ENCODE data around the gene POLA1. TPM values are rescaled to one million over a fixed set of nuclear protein-coding genes. Genes with fewer than 3 reads are reported as not detected.
A peak's percentile ranks its signal among the peaks of the same experiment; 100 is the strongest.

The POLA1 gene
- total RNA-seq, 2 donors from 2014 or later = 24.4 to 53.6 TPM

- H3K27me3 ChIP-seq (ENCODE audit: control insufficient read depth, insufficient read depth, low read length, poor library complexity, severe bottlenecking) = no peaks in the 10 kb centered on the region
- Mint-ChIP-seq H3K27ac (peak overlapping the region; percentile 62), H3K9me3 (no peaks in the 10 kb centered on the region), H3K36me3 (ENCODE audit: low read depth) (peaks cover 66% of the 10 kb centered on the region), H3K27me3 (ENCODE audit: insufficient read depth) (no peaks in the 10 kb centered on the region), H3K4me1 (peaks cover 38% of the 10 kb centered on the region), H3K4me3 (no peak overlapping the region)
- H3K36me3 ChIP-seq (ENCODE audit: control insufficient read depth, insufficient read depth, low read length) = peaks cover 49% of the 10 kb centered on the region
- no peak overlapping the region for H3K9ac ChIP-seq (ENCODE audit: extremely low read depth, low read length, poor library complexity, severe bottlenecking)
- TF ChIP-seq, protein P1, sequence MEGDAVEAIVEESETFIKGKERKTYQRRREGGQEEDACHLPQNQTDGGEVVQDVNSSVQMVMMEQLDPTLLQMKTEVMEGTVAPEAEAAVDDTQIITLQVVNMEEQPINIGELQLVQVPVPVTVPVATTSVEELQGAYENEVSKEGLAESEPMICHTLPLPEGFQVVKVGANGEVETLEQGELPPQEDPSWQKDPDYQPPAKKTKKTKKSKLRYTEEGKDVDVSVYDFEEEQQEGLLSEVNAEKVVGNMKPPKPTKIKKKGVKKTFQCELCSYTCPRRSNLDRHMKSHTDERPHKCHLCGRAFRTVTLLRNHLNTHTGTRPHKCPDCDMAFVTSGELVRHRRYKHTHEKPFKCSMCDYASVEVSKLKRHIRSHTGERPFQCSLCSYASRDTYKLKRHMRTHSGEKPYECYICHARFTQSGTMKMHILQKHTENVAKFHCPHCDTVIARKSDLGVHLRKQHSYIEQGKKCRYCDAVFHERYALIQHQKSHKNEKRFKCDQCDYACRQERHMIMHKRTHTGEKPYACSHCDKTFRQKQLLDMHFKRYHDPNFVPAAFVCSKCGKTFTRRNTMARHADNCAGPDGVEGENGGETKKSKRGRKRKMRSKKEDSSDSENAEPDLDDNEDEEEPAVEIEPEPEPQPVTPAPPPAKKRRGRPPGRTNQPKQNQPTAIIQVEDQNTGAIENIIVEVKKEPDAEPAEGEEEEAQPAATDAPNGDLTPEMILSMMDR (conservative IDR thresholded peaks at IDR 0.05) = no peak
- WGBS, 2 experiments (ENCODE audit: insufficient coverage in 1 of 2, insufficient read length in 1 of 2) = 95 to 96% methylated on average over 4 of the region's 4 CpGs
- H3K4me3 ChIP-seq (ENCODE audit: low read length) = no peak overlapping the region
- no peak for DNase-seq
- H3K9me3 ChIP-seq (ENCODE audit: control insufficient read depth, low read length) = no peaks in the 10 kb centered on the region
- no peak overlapping the region for H3K27ac ChIP-seq (ENCODE audit: low read depth, low read length)
- H3K4me1 ChIP-seq (ENCODE audit: control insufficient read depth, insufficient read depth, low read length) = peaks cover 5% of the 10 kb centered on the region
Observed at GRCh38 chrX:24718771-24719170, 25.1 kb downstream of the POLA1 start.

GRCh38 chrX:24720036-24720435, 26.3 kb downstream of the POLA1 start:
- Mint-ChIP-seq H3K36me3 (ENCODE audit: low read depth) (peaks cover 64% of the 10 kb centered on the region), H3K27me3 (ENCODE audit: insufficient read depth) (no peaks in the 10 kb centered on the region), H3K9me3 (no peaks in the 10 kb centered on the region), H3K4me1 (peaks cover 38% of the 10 kb centered on the region), H3K4me3 (no peak overlapping the region), H3K27ac (no peak overlapping the region)
- WGBS, 2 experiments (ENCODE audit: insufficient coverage in 1 of 2, insufficient read length in 1 of 2) = 91% methylated on average over 2 of the region's 3 CpGs; no CpG with 5 or more reads in 1 of the 2 experiments
- Histone ChIP-seq H3K9ac (ENCODE audit: extremely low read depth, low read length, poor library complexity, severe bottlenecking) (no peak overlapping the region), H3K9me3 (ENCODE audit: control insufficient read depth, low read length) (no peaks in the 10 kb centered on the region), H3K4me1 (ENCODE audit: control insufficient read depth, insufficient read depth, low read length) (peaks cover 5% of the 10 kb centered on the region), H3K27ac (ENCODE audit: low read depth, low read length) (no peak overlapping the region), H3K4me3 (ENCODE audit: low read length) (no peak overlapping the region), H3K27me3 (ENCODE audit: control insufficient read depth, insufficient read depth, low read length, poor library complexity, severe bottlenecking) (no peaks in the 10 kb centered on the region), H3K36me3 (ENCODE audit: control insufficient read depth, insufficient read depth, low read length) (peaks cover 46% of the 10 kb centered on the region)
- TF ChIP-seq, protein P1 (conservative IDR thresholded peaks at IDR 0.05) = no peak
- no peak for DNase-seq

DNA sequence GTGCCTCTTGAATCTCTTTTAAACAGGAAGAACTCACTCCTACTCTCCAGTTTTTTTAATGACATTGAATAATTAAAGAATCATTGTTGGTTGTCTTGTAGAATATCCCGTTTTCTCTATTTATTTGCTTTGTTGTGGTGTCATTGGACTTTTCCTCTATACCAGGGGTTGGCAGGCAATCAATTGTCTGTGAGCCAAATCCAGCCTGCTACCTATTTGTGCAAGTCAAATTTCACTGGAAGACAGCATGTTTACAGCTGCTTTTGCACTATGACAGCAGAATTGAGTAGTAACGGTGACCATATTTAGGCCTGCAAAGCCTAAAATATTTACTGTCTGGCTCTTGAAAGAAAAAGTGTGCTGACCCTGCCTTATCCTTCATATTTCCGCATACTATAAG, 34.8 kb downstream of the POLA1 start:
- Mint-ChIP-seq H3K4me1 (no peaks in the 10 kb centered on the region), H3K36me3 (ENCODE audit: low read depth) (peaks cover 79% of the 10 kb centered on the region), H3K4me3 (no peak overlapping the region), H3K27me3 (ENCODE audit: insufficient read depth) (no peaks in the 10 kb centered on the region), H3K27ac (no peak overlapping the region), H3K9me3 (no peaks in the 10 kb centered on the region)
- no peaks in the 10 kb centered on the region for H3K27me3 ChIP-seq (ENCODE audit: control insufficient read depth, insufficient read depth, low read length, poor library complexity, severe bottlenecking)
- no peak for DNase-seq
- H3K9me3 ChIP-seq (ENCODE audit: control insufficient read depth, low read length) = no peaks in the 10 kb centered on the region
- WGBS, 2 experiments (ENCODE audit: insufficient coverage in 1 of 2, insufficient read length in 1 of 2) = 89 to 100% methylated on average over 1 to 3 of the region's 3 CpGs
- TF ChIP-seq, protein P1 (conservative IDR thresholded peaks at IDR 0.05) = no peak
- no peak overlapping the region for H3K4me3 ChIP-seq (ENCODE audit: low read length)
- H3K9ac ChIP-seq (ENCODE audit: extremely low read depth, low read length, poor library complexity, severe bottlenecking) = no peak overlapping the region
- no peak overlapping the region for H3K27ac ChIP-seq (ENCODE audit: low read depth, low read length)
- no peaks in the 10 kb centered on the region for H3K4me1 ChIP-seq (ENCODE audit: control insufficient read depth, insufficient read depth, low read length)
- H3K36me3 ChIP-seq (ENCODE audit: control insufficient read depth, insufficient read depth, low read length) = peaks cover 37% of the 10 kb centered on the region
